Superior temporal gyrus (tissue), 1 donor: ENCODE measurements around the gene ROBO4.

ENCODE experiments used
- DNase-seq: peaks from one replicate; pipeline ENCODE4 v3.0.0-alpha.2; 2016; ENCODE audit errors: extremely low spot score

Gene ROBO4

DNA sequence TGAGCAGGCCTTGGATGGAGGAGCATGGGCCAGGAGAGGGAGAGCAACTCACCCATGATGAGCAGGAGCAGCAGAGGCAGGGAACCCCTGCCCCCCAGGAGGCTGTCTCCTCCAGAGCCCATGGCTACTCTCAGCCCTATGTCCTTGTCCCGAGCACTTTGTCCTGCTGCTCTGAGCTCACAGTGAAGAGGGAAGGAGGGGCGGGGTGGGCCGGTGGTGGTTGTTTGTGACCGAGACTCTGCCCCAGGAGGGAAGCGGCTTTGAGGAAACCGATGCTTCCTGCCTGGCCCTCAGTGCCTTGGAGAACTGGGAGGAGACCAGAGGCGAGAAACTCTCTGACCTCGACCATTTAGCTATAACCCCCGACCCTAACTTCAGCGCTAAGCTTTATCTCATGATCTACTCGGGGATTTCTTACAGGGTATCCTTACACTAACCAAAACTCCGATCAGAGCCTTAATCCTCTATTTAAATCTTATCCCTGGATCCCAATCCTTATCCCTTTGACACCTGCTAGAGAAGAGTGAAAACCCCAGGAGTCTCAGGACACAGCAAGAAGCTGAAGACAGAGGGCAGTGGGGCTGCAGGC is at the start of gene ROBO4:
ROBO4 (minus strand) TSS at position 192 of the 589 bp plus-strand sequence; CDS start at position 122, 70 bp downstream.
- no peak for DNase-seq

- peak; percentile 94 for DNase-seq
Measured at GRCh38 chr11:124946735-124947141, 49.1 kb upstream of the ROBO4 start.

DNA sequence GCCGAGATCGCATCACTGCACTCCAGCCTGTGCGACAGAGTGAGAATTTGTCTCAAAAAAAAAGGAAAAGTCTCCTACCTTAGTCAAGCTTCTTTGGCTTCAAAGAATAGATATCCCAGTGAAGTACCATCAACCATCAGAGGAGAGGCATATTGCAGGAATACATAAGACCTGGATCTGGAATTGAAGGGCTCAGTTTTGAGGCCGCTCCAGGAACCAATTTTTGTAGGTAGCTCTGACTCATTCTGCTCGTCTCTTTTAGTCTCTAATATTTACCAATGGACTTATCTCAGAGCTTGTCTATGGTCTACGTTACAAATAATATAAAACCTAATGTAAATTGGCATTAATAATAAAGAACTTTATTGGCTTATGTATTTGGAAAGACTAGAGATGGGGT is 48.2 kb upstream of the ROBO4 start:
- DNase-seq: no peak

GRCh38 chr11:124944565-124944964 is 46.9 kb upstream of the ROBO4 start:
- no peak for DNase-seq

DNA sequence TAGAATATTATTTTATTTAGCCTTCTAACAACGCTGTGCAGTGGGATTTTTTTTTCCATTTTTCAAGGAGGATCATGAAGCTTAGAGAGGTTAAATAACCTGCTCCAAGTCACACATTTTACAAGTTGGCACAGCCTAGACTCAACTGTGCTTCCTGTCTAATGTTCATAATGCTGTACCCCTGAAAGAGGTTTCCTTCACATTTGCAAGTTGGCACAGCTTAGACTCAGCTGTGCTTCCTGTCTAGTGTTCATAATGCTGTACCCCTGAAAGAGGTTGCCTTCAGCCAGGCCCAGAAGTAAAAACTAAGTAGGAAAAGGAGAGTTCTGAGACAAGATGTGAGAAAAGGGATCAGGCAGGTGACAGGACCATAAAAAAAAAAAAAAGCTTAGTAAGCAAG is 46.1 kb upstream of the ROBO4 start:
- no peak for DNase-seq

- DNase-seq: peak; percentile 93
Measured at GRCh38 chr11:124943254-124943616, 45.6 kb upstream of the ROBO4 start.

GRCh38 chr11:124942466-124943253 is 45.0 kb upstream of the ROBO4 start:
- peak; percentile 90 for DNase-seq

GRCh38 chr11:124941703-124942102 is 44.0 kb upstream of the ROBO4 start:
- no peak for DNase-seq

DNA sequence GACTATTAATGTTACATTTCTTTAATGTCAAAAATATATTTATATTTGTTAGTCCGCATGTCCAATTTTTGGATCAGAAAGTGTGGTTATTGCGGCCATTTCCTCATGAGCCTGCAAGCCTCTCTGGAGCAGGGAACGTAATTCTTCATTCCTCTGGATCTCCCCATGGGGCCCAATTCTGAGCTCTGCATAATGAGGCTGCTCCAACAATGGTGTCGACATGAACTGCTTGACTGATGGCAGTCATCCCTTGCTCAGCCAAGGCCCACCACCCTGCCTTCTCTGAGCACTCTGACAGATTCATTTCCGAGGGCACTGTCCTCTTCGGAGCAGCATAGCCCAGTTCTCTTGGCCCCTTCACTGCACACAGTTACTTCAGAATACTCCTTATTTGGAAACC is 41.3 kb upstream of the ROBO4 start:
- peak; percentile 27 for DNase-seq

- peak; percentile 18 for DNase-seq
Measured at GRCh38 chr11:124938206-124938765, 40.6 kb upstream of the ROBO4 start.

DNA sequence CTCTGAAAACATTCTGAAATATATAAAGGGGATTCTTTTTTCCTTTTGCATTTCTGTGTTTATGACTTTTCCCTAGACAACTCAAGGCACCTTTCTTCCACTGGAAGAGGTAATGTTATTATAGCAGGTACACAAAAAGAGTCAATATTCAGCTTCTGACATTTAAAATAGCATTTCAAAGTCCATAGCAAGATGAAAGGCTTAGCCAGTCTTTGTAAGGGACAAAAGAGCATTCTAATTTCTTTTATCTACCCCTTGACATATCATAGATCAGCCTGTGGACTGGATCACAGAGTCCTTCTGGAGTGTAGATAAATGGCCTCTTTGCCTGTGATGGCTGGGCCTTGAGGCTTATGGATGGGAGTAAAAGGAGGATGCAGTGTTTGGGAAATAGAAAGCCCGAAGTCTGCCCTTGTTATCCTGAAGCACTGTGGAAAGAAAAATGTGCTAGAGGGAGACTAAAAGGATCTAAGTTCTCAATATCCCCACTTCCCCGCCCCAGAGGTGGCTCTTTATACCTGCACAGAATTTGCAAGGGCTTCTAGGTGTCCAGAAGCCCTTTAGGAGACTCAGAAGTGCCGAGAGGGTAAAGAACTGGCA is 39.8 kb upstream of the ROBO4 start:
- DNase-seq: peak; percentile 32

GRCh38 chr11:124935548-124936514 is 38.2 kb upstream of the ROBO4 start, which contains the start of gene HEPACAM:
TSS of gene HEPACAM (minus strand) at chr11:124936047. CDS start at chr11:124936006, 41 bp downstream.
- DNase-seq: peak; percentile 94

DNA sequence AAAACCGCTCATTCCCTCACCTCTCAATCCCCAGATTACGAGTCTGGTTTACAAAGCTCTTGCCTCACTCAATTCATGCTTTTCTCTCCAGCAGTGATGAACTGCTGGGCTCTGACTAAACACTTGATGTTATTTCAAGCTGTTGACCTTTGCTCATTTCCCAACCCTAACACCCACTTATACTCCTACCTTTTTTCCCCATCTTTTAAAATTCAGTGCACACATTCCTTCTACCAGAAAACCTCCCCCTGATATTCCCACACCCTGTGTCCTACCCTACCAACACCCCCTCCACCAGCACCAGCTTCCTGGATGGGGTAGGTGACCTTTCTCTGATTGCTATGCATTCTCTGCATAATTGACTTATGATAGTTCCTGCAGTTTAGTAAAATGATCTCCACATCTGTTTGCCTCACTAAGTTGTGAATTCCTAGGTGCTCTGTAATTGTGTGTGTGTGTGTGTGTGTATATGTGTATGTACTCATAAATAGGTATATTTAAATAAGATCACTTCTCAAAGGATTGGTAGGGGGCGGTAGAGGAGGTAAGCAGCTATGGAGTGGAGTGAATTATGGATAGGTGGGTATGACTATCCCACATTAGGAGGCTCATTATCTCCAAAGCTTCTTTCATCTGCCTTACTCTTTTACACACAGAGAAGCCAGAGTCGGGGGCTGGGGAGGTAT is 37.3 kb upstream of the ROBO4 start:
- DNase-seq: peak; percentile 63

DNA sequence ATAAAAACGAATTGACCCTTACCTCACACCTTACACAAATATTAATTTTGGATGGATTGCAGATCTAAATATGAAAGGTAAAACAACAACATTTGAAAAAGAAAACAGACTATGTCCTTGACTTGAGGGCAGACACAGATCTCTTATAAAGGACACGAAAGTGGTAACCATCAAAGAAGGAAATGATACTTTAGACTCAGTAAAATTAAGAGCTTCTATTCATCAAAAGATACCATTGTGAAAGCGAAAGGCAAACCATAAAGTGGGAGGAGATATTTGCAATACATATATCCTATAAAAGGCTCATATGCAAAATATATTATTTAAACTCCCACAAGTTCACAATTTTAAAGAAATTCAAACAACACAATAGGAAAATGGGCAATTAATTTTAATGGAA is 33.1 kb upstream of the ROBO4 start:
- no peak for DNase-seq

DNA sequence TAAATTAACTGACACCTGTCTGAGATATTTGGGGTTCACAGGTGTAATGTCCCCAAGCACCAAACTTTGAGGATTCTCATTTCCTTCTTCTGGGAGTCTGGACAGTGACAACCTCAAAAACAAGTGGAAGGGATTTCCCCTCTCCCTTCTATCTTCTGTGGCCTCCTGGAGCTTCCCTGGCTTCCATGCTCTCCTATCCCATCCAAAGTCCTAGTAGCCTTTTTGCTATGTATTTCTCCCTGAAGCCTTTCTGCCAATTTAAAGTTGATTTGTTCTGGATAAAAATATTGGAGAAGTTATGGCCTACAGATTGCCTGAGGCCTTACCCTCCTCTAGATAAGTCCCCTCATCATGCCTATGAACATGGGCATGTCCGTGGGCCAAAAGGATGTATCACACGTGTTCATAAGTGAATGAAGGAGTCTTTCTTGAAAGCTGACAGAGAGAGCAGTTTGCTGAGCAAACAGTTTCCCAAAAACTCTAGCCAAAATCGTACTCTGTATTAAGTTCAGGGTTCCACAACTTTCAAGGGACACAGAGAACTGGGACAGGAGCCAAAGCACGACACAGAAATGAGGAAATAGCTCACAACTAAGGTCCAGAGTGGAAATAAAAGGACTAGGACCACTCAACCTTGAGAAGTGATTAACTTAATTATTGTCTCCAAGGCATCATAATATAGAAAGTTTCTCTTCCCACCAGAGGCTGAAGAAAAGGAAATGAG is 31.4 kb upstream of the ROBO4 start:
- peak; percentile 47 for DNase-seq

- DNase-seq: no peak
Measured at GRCh38 chr11:124923296-124923695, 25.6 kb upstream of the ROBO4 start.

DNA sequence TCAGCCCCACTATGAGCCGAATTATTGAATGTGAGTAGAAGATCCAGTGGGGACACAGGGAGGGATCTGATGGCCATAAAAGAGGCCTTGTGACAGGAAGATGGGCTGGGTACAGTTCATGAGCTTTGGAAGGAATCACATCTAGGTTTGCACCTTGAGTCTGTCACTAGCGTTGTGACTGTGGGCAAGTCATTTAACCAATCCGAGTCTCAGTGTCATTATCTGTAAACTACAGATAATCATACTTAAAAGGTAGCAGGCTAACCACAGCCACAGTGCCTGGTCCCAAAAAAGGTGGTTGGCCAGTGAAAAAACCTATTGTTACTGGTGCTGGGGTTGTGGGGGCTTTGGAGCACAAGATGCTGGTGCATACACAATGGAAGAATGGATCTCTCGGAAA is 25.2 kb upstream of the ROBO4 start:
- DNase-seq: no peak

GRCh38 chr11:124920870-124921609 is 23.4 kb upstream of the ROBO4 start:
- peak; percentile 15 for DNase-seq

DNA sequence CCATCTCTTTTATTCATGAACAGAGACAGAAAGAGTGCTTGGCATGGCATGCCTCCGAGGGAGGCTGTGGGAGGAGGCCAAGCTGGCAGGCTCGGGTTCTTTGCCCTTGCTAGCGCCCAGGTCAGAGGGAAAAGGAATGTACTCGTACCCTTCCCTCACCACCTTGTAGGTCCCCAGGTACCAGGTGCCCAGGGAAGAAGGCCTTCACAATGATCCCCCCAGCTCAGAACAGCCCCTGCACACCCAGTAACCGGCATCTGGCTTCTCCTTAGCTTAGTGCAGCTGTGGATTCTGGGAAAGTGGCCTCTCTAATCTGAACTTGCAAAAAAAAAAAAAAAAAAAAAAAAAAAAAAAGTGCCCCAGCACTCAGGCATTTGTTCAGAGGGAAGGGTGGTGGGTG is 22.7 kb upstream of the ROBO4 start:
- no peak for DNase-seq
